Glutamatergic neuron (in vitro differentiated cells): ENCODE measurements around the gene GLA. TPM values are rescaled to one million over a fixed set of nuclear protein-coding genes. Genes with fewer than 3 reads are reported as not detected.

Source experiments
- DNase-seq: peaks from one replicate; pipeline ENCODE4 v3.0.0; 2022
- H3K27ac Mint-ChIP-seq: one replicate; pipeline ENCODE4 v1.8.0; 2020; ENCODE audit warnings: mild to moderate bottlenecking, mixed read lengths, inconsistent platforms; ENCODE audit not compliant: unreplicated experiment
- H3K27me3 Mint-ChIP-seq: one replicate; pipeline ENCODE4 v1.8.0; 2020; ENCODE audit warnings: mild to moderate bottlenecking, moderate library complexity, mixed read lengths, inconsistent platforms; ENCODE audit not compliant: unreplicated experiment
- H3K36me3 Mint-ChIP-seq: one replicate; pipeline ENCODE4 v1.8.0; 2020; ENCODE audit warnings: mild to moderate bottlenecking, mixed read lengths, inconsistent platforms; ENCODE audit not compliant: unreplicated experiment
- H3K4me1 Mint-ChIP-seq: one replicate; pipeline ENCODE4 v1.8.0; 2020; ENCODE audit warnings: mild to moderate bottlenecking, low read depth, mixed read lengths, inconsistent platforms; ENCODE audit not compliant: unreplicated experiment
- H3K4me3 Mint-ChIP-seq: one replicate; pipeline ENCODE4 v1.8.0; 2020; ENCODE audit warnings: mild to moderate bottlenecking, mixed read lengths, inconsistent platforms; ENCODE audit not compliant: unreplicated experiment
- H3K9me3 Mint-ChIP-seq: one replicate; pipeline ENCODE4 v1.8.0; 2020; ENCODE audit warnings: mild to moderate bottlenecking, moderate library complexity, mixed read lengths, inconsistent platforms; ENCODE audit not compliant: unreplicated experiment
- total RNA-seq: library from RNA; stranded (reverse); fragmentation: NEBNext Ultra II Directional; extraction: Animal tissue kit (Norgen Biotek cat#: 25700); gene quantifications from one replicate; pipeline ENCODE4 v1.2.1, GENCODE V29; 2021; ENCODE audit not compliant: unreplicated experiment
- TF ChIP-seq, protein P1 (sequence below): fragments of 200-600 bp; sonication (generic); IDR thresholded peaks from one replicate; pipeline ENCODE4 v1.5.0; 2021; ENCODE audit not compliant: partially characterized antibody, unreplicated experiment

Gene GLA
- total RNA-seq, 1 donor from 2014 or later, result 29.4 TPM

DNA sequence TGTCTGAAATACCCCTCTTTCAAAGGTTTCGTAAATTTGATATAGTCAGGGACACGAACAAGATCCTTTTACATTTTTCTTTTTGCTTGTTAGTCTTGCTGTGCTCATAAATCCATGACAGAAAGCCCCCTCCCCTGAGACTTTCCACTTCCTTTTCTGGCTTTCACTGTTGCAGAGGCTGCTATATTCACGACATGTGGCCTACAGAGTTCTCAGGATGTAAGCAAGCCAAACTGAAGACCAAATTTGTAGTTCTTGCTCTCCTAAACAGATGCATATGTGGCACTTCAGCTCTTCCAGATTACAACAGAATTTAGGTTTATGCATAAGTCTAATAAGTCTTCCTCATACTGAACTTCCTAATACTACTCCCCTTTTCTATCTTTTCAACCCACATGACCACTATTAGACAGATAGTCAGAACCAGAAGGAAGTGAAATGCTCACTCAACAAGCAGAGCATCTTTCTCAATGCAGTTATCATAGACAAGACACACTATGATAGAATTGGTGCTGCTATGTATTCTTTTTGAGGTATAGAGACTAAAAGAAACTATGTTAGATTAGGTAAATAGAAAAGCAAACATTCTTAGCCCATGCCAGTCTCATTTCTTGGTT lies 36.7 kb downstream of the GLA start:
- H3K36me3 Mint-ChIP-seq, result no peaks in the 10 kb centered on the region
- H3K27ac Mint-ChIP-seq, result no peak overlapping the region
- H3K27me3 Mint-ChIP-seq, result no peaks in the 10 kb centered on the region
- no peak for DNase-seq
- no peaks in the 10 kb centered on the region for H3K9me3 Mint-ChIP-seq
- H3K4me1 Mint-ChIP-seq, result peaks cover 5% of the 10 kb centered on the region
- TF ChIP-seq, protein P1, sequence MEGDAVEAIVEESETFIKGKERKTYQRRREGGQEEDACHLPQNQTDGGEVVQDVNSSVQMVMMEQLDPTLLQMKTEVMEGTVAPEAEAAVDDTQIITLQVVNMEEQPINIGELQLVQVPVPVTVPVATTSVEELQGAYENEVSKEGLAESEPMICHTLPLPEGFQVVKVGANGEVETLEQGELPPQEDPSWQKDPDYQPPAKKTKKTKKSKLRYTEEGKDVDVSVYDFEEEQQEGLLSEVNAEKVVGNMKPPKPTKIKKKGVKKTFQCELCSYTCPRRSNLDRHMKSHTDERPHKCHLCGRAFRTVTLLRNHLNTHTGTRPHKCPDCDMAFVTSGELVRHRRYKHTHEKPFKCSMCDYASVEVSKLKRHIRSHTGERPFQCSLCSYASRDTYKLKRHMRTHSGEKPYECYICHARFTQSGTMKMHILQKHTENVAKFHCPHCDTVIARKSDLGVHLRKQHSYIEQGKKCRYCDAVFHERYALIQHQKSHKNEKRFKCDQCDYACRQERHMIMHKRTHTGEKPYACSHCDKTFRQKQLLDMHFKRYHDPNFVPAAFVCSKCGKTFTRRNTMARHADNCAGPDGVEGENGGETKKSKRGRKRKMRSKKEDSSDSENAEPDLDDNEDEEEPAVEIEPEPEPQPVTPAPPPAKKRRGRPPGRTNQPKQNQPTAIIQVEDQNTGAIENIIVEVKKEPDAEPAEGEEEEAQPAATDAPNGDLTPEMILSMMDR, result no peak
- H3K4me3 Mint-ChIP-seq, result no peak overlapping the region

DNA sequence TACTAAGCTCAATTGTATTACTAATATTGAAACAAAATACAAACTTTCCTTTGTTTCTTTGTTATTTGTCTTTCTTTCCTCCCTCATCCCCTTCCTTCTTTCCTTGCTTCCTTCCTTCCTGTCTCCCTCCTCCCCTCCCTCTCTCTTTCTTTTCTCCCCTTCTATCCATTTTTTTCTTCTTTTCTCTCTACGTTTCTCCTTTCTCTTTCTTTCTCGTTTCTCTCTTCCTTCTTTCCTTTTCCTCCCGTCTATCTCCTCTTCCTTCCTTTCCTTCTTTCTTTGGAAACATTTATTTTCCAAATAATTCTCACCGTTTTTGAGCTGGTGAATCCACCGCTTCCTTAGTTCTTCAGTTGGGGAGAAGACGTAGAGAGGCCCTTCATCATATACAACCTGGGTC lies 38.0 kb downstream of the GLA start:
- H3K4me1 Mint-ChIP-seq, result peaks cover 5% of the 10 kb centered on the region
- no peak overlapping the region for H3K4me3 Mint-ChIP-seq
- H3K27ac Mint-ChIP-seq, result no peak overlapping the region
- TF ChIP-seq, protein P1, result no peak
- no peaks in the 10 kb centered on the region for H3K27me3 Mint-ChIP-seq
- no peaks in the 10 kb centered on the region for H3K9me3 Mint-ChIP-seq
- no peaks in the 10 kb centered on the region for H3K36me3 Mint-ChIP-seq
- DNase-seq, result no peak

DNA sequence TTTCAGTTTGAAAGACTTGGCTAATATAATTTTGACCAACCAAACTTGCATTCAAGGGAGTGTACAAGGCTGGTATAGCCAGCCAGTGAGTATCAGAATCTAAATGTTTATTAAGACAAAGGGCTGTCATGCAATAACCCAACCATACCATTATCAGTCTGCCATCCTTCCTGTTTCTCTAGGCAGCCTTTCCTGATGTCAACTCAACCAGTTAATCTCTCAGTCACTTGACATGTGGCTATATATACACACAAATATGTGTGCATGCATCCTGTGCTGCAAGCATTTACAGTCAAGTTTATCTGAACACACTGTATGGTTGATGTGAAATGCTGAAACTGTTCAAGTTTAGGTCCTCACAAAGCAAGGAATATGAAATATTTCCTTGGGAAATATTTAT lies 38.9 kb downstream of the GLA start:
- H3K4me1 Mint-ChIP-seq, result peaks cover 5% of the 10 kb centered on the region
- no peaks in the 10 kb centered on the region for H3K27me3 Mint-ChIP-seq
- H3K4me3 Mint-ChIP-seq, result no peak overlapping the region
- H3K9me3 Mint-ChIP-seq, result no peaks in the 10 kb centered on the region
- H3K36me3 Mint-ChIP-seq, result no peaks in the 10 kb centered on the region
- DNase-seq, result no peak
- no peak overlapping the region for H3K27ac Mint-ChIP-seq
- TF ChIP-seq, protein P1, result no peak

DNA sequence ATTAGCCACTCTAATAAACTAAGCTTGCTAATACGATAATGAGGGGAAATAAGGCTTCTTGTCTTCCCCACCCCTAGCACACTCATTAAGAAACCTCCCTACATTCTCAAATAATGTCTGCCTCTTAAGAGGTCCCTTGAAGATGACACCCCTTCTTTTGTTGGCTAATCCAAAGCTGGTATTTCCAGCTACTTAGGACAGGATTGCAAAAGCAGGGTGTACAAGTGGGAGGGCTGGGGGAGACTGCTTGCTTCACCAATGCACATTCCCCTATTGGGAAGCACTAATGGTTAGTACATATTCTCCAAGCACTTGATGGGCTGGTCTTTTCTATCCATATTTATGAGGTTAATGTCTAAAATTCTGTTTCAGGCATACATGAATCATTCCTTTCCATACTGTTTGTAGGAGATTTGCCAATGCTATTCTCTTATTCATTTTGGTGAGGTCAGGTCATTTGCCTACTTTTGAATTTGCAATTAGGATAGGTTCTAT lies 42.4 kb downstream of the GLA start:
- no peaks in the 10 kb centered on the region for H3K4me1 Mint-ChIP-seq
- TF ChIP-seq, protein P1, result no peak
- no peaks in the 10 kb centered on the region for H3K36me3 Mint-ChIP-seq
- H3K27me3 Mint-ChIP-seq, result peaks cover 4% of the 10 kb centered on the region
- no peaks in the 10 kb centered on the region for H3K9me3 Mint-ChIP-seq
- H3K4me3 Mint-ChIP-seq, result no peak overlapping the region
- DNase-seq, result no peak
- H3K27ac Mint-ChIP-seq, result no peak overlapping the region

DNA sequence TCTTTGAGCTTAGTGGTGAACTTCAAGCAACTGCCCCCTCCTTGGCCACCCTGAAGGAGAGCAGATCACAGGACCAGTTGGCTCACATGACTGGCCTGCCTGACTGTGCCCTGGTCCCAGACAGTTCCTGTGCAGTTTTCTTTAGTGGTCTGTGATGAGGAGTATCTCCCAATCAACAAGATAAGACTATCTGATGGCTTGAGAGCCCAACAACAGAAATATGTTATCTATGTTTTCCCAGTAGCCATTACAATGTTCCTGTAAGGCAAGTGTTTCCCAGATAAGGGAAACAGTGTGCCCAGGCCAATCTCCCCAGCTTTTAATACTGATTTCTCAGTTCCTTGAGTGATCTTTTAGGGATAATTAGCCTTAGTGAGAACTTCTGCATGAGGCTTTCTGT lies 45.0 kb downstream of the GLA start:
- no peaks in the 10 kb centered on the region for H3K9me3 Mint-ChIP-seq
- no peaks in the 10 kb centered on the region for H3K4me1 Mint-ChIP-seq
- TF ChIP-seq, protein P1, result no peak
- no peak overlapping the region for H3K27ac Mint-ChIP-seq
- H3K36me3 Mint-ChIP-seq, result no peaks in the 10 kb centered on the region
- no peak for DNase-seq
- peaks cover 4% of the 10 kb centered on the region for H3K27me3 Mint-ChIP-seq
- no peak overlapping the region for H3K4me3 Mint-ChIP-seq
